Measurements from ENCODE around the gene AKAP9.
"Not testable (repeated sequence)": the region's sequence is repeated elsewhere in the genome, so short reads cannot be mapped to it uniquely, and the experiment has no call there.

The AKAP9 gene

DNA sequence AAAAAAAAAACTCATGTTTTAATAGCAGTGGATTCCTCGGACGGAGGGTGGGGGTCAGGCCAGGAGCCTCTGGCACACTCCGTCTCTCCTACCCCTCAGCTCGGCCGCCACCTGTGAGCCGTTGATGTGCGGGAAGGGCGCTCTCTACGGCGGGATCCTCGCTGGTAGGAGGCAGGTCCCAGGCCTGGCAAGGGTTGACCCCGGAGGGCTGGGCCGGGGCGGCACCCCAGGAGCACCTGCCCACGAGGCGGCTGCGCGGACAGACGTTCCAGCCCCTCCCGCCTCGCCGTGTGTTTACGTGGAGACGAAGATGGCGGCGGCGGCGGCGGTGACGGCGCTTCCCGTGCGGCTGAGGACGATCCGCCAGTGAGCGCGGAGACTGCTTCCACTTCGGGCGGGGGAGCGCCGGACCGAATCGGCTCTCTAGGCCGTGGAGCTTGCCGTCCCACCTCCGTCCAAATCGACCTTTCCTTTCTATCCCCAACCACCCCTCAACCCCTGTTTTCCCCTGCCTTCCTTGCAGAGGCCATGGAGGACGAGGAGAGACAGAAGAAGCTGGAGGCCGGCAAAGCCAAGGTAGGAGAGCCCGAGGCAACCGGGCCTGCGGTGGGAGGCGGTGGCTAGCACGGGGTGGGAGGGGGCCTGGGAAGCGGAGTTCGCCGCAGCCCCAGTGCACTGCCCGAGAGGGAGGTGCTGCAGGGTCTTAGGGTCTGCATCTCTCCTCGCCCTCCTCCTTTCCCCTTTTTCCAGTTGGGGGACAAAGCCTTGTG is at the start of gene AKAP9:
Gene AKAP9 (plus strand): TSS at position 291 of the 770 bp plus-strand sequence. CDS start 238 bp downstream, at position 529.
- DNase-seq (ENCODE audit: insufficient read length, low spot score) (peak; percentile 63), FAIRE-seq (peak; percentile 80)

- FAIRE-seq (no peak), DNase-seq (ENCODE audit: insufficient read length, low spot score) (no peak)
These were observed 48.5 kb upstream of the AKAP9 start for GRCh38 chr7:91892099-91892705.

- DNase-seq (ENCODE audit: insufficient read length, low spot score) (no peak), FAIRE-seq (no peak)
These were observed 47.8 kb upstream of the AKAP9 start for GRCh38 chr7:91892821-91893340.

DNA sequence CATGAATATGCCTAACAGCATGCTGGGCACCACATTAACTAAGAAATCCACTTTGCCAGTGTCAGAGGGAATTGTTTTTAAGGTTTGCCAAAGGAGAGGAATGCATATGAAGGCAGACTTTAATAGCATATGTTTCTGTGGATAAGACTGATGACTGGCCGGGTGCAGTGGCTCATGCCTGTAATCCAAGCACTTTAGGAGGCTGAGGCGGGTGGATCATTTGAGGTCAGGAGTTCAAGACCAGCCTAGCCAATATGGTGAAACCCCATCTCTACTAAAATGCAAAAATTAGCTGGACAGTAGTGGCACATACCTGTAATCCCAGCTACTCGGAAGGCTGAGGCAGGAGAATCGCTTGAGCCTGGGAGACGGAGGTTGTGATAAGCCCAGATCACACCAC is 47.0 kb upstream of the AKAP9 start:
- FAIRE-seq: not testable (repeated sequence)

DNA sequence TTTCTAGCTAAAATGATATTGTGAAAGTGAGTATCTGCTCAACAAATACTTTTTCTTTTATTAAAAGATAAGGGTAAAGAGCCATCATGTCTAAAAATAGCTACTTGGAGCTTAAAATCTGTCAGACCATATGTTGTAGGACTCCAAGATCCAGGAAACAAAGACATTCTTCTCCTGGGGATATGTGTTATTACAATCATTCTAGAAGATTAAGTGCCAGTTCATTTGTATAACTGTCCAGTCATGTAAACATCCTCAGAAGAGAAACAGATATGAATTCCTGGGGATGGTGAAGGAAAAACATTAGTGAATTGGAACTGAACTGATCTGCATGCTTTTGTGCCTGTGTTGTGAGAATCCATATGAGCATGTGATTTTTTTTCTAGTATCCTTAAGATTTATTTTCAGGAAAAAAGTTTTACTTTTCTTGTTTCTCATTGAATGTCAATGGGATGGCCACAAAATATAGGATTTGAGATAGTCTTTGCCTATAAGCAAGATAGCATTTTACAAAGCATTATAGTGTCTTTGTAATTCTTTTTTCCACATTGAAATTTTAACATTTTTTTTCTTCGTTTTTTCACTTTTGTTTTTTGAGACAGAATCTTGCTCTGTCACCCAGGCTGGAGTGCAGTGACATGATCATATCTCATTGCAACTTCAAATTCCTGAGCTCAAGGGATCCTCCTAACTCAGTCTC is 45.7 kb upstream of the AKAP9 start:
- FAIRE-seq (no peak), DNase-seq (ENCODE audit: insufficient read length, low spot score) (no peak)

More for the DNA sequence above, 47.0 kb upstream of the AKAP9 start:
- DNase-seq (ENCODE audit: insufficient read length, low spot score): not testable (repeated sequence)

DNA sequence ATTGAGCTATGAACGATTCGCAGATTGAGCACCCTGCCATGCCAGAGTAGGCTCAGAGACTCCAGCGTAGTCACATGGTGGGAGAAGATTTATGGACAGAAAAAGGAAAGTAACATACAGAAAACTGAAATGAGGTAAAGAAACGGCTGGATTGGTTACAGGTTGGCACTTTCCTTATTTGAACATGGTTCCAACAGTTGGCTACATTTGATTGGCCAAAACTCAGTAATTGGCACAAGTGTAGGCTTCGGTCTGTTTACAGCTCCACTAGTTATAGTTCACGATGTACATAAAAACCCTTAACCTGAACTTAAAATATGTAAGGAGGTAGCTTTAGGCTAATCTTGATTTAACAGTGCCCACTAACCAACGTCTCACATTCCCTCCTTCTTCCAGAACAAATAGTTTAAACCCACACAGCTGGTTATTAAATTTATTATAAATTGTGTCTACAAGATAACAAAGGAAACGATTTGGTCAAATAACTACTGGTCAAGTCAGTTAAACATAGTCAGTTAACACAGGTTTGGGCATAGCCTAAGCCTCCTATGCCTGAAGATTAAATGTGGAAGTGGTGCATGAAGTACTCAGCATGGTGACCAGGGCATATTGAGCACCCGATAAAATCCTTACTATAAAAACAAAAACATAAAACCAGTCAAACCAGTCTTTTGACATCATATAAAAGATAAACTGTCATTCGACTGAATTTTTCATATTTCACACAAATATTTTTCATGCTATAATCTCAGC is 42.2 kb upstream of the AKAP9 start:
- FAIRE-seq: no peak

DNA sequence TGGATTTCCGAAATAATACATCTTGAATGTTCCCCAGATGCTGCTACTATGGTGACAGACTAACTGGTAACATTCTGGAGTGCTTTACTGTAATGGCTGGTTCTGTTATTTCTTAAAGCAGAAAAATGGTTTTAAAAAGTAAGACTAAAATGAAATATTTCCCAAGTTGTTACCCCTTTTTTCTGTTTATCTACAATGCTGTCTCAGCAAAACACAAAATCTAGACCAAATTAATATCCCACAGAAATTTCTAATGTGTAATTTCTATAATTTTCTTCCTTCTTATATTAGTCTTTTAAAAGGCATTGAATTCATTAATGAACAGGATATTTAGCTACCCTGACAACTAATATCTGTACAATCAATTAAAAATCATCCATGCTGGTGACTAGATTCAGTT is 41.1 kb upstream of the AKAP9 start:
- no peak for FAIRE-seq
- no peak for DNase-seq (ENCODE audit: insufficient read length, low spot score)

More for the DNA sequence above, 42.2 kb upstream of the AKAP9 start:
- no peak for DNase-seq (ENCODE audit: insufficient read length, low spot score)

DNA sequence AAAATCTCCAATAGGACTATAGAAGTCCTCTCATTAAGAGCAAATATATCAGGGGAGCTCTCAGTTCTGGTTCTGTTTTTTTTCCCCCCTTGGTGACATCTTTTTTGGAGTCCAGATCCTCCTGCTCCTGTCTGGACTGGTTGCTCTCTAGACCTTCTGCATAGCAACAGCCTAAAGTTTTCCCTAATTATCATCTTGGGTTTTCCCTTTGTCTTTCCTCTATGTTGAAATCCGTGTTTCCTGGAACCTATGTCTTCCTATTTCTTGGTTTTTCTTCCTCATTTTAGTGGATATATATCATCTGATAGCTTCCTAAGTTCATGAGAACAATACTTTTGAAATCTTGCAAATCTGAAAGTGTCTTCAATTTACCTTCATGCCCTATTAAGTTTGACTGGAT is 30.5 kb upstream of the AKAP9 start:
- no peak for DNase-seq (ENCODE audit: insufficient read length, low spot score)
- no peak for FAIRE-seq

DNA sequence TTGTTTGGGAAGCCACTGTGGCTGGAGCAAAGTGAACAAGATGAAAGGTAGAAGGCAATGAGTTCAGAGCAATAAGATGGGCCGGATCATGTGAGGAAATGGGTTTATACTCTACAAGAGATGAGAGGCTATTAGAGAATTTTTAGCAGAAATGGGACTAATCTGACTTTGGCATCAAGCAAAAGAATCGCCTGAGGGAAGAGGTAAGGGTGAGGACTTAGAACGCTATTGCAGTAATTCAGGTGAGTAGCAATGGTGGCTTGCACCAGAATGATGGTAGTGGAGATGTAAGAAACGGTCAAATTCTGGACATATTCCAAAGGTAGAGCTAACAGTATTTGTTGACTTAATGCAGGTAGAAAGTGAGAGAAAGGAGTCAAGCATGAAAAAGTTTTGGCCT is 29.5 kb upstream of the AKAP9 start:
- DNase-seq (ENCODE audit: insufficient read length, low spot score): no peak
- no peak for FAIRE-seq

DNA sequence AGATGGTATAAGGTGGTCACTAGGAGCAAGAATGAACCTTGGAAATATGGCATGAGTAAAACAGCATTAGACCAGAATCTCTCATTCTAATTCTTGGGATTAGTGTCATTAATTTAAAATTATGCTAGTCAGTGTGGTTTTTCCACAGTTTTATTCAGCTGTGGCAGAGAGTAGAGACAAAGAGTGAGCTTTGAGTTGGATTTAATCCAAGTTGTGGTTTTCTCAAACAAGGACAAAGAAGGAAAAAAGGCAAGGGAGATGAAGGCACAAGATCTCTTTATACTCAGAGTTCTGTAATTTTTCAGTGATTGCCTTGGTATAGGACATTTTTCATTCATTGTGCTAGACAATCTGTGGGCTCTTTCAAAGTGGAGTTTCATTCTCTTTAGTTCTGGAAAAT is 28.2 kb upstream of the AKAP9 start:
- FAIRE-seq (peak; percentile 11), DNase-seq (ENCODE audit: insufficient read length, low spot score) (no peak)

GRCh38 chr7:91913612-91914011 is 27.1 kb upstream of the AKAP9 start:
- DNase-seq (ENCODE audit: insufficient read length, low spot score) (no peak), FAIRE-seq (no peak)

GRCh38 chr7:91915401-91916050 is 25.1 kb upstream of the AKAP9 start:
- no peak for FAIRE-seq
- DNase-seq (ENCODE audit: insufficient read length, low spot score): no peak

GRCh38 chr7:91916051-91916440 is 24.6 kb upstream of the AKAP9 start:
- FAIRE-seq: no peak
- no peak for DNase-seq (ENCODE audit: insufficient read length, low spot score)

GRCh38 chr7:91918356-91918755 is 22.3 kb upstream of the AKAP9 start:
- no peak for FAIRE-seq
- DNase-seq (ENCODE audit: insufficient read length, low spot score): no peak

DNA sequence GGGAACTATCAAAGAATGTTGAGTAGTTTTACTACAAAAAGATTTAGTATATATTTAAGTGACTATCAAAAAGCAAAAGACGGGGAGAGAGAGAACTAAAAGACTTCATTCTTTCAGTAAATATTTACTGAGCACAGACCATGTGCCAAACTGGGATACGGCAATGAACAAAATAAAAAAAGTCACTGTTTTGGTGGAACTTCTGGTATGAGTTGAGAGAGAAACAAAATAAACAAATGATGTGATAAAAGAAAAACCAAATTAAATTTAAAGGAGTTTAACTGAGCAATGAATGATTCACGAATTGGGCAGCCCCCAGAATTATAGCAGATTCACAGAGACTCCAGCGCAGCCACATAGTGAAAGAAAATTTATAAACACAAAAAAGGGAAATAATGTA is 17.8 kb upstream of the AKAP9 start:
- FAIRE-seq: no peak
- DNase-seq (ENCODE audit: insufficient read length, low spot score): no peak

DNA sequence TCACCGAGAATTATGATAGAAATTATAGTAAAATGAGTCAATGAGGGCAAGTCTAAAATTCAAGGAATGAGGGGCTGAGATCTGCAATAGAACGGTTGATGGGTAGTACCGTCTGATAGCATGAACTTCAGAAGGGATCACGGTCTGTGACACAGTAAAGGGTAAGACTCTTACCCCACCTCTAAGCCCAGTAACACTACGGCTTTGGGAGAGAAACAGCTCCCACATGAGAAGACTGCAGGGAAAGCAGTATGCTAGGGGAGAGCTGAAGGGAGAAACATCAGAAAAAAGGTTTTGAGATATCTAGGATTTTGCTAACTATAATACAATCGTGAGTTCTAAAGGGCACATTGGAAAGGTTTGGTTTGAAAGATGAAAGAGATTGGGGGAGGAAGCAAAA is 12.8 kb upstream of the AKAP9 start:
- no peak for FAIRE-seq
- DNase-seq (ENCODE audit: insufficient read length, low spot score): no peak

DNA sequence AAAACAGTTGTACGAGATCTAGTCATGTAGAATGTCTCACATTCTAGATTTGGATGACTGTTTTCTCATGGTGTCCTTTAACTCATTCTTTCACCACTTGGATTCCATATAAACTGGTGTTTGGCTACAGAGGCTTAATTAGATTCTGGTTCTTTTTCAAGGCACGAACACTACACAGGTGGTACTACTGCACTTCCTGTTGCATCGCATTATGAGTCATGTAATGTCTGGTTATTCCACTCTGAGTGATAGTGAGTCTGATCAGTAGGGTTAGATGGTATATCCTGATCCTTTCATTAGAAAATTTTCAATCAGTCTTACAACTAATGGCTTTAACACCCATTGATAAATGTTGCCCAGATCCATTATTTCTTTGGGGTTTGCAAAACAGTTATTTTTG is 11.2 kb upstream of the AKAP9 start:
- FAIRE-seq (no peak), DNase-seq (ENCODE audit: insufficient read length, low spot score) (no peak)

- peak; percentile 9 for DNase-seq (ENCODE audit: insufficient read length, low spot score)
- FAIRE-seq: peak; percentile 57
These were observed 491 bp upstream of the AKAP9 start for GRCh38 chr7:91940171-91940570.

DNA sequence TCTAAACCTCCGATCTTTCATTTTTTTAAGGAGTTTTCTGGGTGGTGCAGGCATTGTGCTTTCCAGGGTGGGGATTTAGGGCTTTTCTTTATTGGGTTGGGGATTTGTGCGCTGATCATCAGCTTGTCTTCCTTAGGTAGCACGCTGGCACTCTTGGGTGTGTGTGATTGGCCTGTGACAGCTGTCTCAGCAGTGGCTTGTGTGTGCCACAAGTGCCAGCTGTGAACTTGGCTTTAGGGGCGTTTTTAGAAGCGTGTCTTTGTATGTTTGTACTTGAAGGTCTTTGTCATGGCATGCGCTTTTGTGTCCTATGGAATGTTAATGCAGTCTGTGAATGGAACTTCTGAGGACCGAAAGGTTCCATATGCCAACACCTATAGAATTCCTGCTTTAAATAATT is 788 bp downstream of the AKAP9 start:
- peak; percentile 9 for DNase-seq (ENCODE audit: insufficient read length, low spot score)
- FAIRE-seq: peak; percentile 80

GRCh38 chr7:91942312-91942711 is 1.6 kb downstream of the AKAP9 start:
- no peak for FAIRE-seq
- DNase-seq (ENCODE audit: insufficient read length, low spot score): no peak

Data from GM19239 (cell line).